NCI-H460 (cell line): ENCODE measurements around the gene TBC1D14. TPM values are rescaled to one million over a fixed set of nuclear protein-coding genes. Genes with fewer than 3 reads are reported as not detected.

Experiments
- DNase-seq: peaks from one replicate; pipeline ENCODE4 v3.0.0-alpha.2; 2016; ENCODE audit warnings: low read depth; ENCODE audit errors: extremely low read depth
- total RNA-seq: library from RNA; depleted of rRNA; stranded (reverse); fragments of >200 nt; shearing (Covaris generic); gene quantifications from 2 replicates; pipeline ENCODE4 v1.2.3, GENCODE V29; 2014

Gene TBC1D14
- total RNA-seq, 1 experiment from 2014 or later, result 24.7 TPM

- no peak for DNase-seq
These were observed 17.3 kb downstream of the TBC1D14 start for GRCh38 chr4:6926681-6927478.

GRCh38 chr4:6928081-6928480 is 18.5 kb downstream of the TBC1D14 start:
- no peak for DNase-seq

GRCh38 chr4:6929339-6929811 is 19.7 kb downstream of the TBC1D14 start:
- DNase-seq, result no peak

GRCh38 chr4:6929812-6930464 is 20.3 kb downstream of the TBC1D14 start:
- DNase-seq, result no peak

- DNase-seq, result no peak
These were observed 22.8 kb downstream of the TBC1D14 start for GRCh38 chr4:6932475-6932874.

- no peak for DNase-seq
These were observed 23.3 kb downstream of the TBC1D14 start for GRCh38 chr4:6932918-6933317.

GRCh38 chr4:6933691-6934430 is 24.2 kb downstream of the TBC1D14 start:
- no peak for DNase-seq

- DNase-seq, result no peak
These were observed 26.3 kb downstream of the TBC1D14 start for GRCh38 chr4:6935965-6936364.

GRCh38 chr4:6937201-6937600 is 27.6 kb downstream of the TBC1D14 start:
- DNase-seq, result no peak

GRCh38 chr4:6937754-6938153 is 28.1 kb downstream of the TBC1D14 start:
- DNase-seq, result no peak

GRCh38 chr4:6938237-6938636 is 28.6 kb downstream of the TBC1D14 start:
- no peak for DNase-seq

- no peak for DNase-seq
These were observed 29.1 kb downstream of the TBC1D14 start for GRCh38 chr4:6938647-6939271.

GRCh38 chr4:6939761-6940743 is 30.4 kb downstream of the TBC1D14 start:
- DNase-seq, result no peak

- DNase-seq, result no peak
These were observed 31.1 kb downstream of the TBC1D14 start for GRCh38 chr4:6940744-6941137.

GRCh38 chr4:6941796-6942195 is 32.2 kb downstream of the TBC1D14 start:
- no peak for DNase-seq

- DNase-seq, result peak; percentile 36
These were observed 32.7 kb downstream of the TBC1D14 start for GRCh38 chr4:6942238-6942800.

GRCh38 chr4:6943012-6943884 is 33.6 kb downstream of the TBC1D14 start:
- DNase-seq, result no peak

- DNase-seq, result no peak
These were observed 34.2 kb downstream of the TBC1D14 start for GRCh38 chr4:6943885-6944225.
